GM21717 (cell line): ENCODE measurements around the gene ASRGL1.
"Not testable (repeated sequence)": the region's sequence is repeated elsewhere in the genome, so short reads cannot be mapped to it uniquely, and the experiment has no call there.

Experiments used
- ATAC-seq: cut with Tn5 transposase; IDR thresholded peaks from one replicate; pipeline ENCODE4 v1.9.1; 2021; ENCODE audit warnings: mild to moderate bottlenecking, moderate library complexity; ENCODE audit not compliant: unreplicated experiment

ASRGL1 gene

GRCh38 chr11:62352355-62353336, 15.4 kb downstream of the ASRGL1 start:
- no peak for ATAC-seq

DNA sequence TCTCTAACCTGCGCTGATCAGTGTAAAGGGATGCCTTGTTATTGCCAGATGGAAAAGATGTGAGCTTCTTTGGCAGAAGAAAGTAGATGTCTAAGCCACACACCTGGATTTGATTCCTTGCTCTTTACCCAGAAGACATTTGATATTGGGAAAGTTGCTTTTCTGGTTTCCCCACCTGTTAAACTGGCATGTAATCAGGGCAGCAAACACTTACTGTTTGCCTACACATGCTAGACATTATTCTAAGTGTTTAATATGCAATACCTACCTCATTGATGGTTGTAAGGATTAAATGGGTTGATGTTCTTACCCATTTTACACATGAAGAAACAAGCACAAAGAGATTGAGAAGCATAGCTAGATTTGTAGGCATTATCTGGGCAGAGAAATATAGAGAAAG, 16.6 kb downstream of the ASRGL1 start:
- ATAC-seq, result no peak

GRCh38 chr11:62358273-62358672, 21.0 kb downstream of the ASRGL1 start:
- ATAC-seq, result no peak

GRCh38 chr11:62359475-62359874, 22.2 kb downstream of the ASRGL1 start:
- no peak for ATAC-seq

GRCh38 chr11:62360685-62361084, 23.4 kb downstream of the ASRGL1 start:
- no peak for ATAC-seq

DNA sequence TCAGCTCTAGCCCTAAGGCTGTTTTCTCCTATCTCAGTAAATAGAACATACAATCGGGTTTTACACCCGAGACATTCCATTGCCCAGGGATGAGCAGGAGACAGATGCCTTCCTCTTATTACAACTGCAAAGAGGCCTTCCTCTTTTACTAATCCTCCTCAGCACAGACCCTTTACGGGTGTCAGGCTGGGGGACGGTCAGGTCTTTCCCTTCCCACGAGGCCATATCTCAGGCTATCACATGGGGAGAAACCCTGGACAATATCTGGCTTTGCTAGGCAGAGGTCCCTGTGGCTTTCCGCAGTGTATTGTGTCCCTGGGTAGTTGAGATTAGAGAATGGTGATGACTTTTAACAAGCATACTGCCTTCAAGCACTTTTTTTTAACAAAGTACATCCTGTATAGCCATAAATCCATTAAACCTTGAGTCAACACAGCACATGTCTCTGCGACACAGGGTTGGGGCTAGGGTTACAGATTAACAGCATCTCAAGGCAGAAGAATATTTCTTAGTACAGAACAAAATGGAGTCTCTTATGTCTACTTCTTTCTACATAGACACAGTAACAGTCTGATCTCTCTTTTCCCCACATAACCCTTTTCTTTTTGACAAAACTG, 31.7 kb downstream of the ASRGL1 start:
- ATAC-seq, result not testable (repeated sequence)

DNA sequence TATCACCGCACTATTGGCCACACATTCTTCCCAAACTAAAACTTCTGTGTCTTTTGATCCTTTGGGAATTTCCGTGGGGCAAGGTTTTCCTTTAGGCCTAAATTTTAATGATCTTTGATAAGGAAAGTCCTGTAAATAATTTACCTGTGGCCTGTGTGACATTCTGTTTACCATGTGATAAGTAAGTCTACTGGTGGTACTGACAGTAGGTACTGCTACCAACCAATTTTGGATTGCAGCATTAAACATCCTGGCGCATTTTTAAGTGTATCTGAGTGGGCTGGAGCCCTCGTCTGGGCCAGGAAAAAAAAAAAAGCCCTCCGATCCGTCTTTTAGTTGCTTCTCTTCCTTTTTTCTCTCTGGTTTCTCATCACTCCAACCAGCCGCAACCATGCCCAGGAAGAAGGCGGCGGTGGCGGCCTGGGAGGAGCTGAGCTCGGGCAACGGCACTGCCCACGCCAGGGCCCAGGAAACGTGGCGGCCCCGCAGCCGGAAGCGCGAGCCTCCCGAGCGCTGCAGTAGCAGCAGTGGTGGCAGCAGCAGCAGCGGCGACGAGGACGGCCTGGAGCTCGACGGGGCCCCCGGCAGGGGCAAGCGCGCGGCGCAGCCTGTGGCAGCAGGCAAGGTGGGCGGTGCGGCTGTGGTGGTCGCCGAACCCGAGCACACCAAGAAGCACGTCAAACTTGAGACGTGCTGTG, 33.6 kb downstream of the ASRGL1 start:
- no peak for ATAC-seq

DNA sequence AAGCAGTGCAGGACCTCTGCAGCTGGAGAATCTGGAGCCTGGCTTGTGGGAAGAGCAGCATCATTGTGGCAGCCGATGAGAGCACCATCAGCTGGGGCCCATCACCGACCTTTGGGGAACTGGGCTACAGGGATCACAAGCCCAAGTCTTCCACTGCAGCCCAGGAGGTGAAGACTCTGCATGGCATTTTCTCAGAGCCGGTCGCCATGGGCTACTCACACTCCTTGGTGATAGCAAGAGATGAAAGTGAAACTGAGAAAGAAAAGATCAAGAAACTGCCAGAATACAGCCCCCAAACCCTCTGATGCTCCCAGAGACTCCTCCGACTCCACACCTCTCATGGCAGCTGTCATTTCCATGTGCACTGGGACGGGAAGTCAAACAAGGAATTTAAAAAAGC, 35.6 kb downstream of the ASRGL1 start:
- no peak for ATAC-seq

DNA sequence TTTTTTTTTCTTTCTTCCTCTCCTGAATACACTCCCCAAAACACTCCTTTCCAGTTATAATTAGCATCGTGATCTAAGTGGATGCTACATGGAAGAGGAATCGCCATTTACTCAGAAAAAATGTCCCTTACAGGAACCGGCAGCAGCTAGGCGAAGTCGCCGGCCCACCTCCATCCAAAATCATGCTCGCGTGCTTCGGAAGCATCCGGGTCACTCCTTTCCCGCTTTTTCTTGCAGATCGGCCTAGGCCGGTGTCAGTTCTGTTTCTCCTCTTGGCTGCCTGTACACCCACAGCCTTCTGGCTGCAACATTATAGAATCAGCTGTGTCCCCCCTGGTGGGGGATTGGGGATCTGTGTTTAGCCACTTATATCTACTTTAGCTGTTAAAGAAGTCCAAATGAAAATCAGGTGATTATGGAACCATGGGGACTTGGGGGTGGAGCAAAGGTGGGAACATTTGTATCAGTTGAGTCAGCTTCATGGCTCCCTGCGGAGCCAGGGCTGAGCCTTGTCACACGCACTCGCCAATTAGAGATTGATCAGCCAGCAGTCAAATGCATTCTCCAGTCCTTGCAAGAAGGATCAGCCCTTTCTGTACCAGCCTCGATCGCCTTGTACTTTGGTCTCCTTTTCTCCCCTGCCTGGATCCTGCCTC, 36.3 kb downstream of the ASRGL1 start:
- ATAC-seq, result no peak

DNA sequence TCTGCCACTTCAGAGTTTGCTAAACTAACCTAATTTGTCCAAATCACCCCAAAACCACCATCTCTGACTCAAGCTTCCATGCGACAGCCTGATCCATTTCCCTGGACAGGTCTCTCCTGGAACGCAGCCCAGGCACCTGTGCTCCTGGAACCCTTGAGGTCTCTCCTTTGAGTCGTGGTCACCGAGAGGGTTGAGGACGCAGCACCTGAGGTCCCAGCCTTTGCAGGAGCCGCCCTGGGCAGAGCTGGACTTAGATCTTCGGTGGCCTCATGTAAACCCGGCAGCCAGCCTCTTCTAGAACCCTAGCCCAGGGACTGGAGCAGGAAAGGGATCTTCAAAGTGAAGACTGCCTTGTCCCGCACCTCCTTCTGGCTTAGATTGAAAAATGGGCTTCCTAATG, 37.6 kb downstream of the ASRGL1 start:
- ATAC-seq, result no peak

GRCh38 chr11:62378459-62379063, 41.3 kb downstream of the ASRGL1 start:
- ATAC-seq, result not testable (repeated sequence)

GRCh38 chr11:62379586-62379985, 42.3 kb downstream of the ASRGL1 start:
- ATAC-seq, result not testable (repeated sequence)

GRCh38 chr11:62380821-62381245, 43.6 kb downstream of the ASRGL1 start:
- not testable (repeated sequence) for ATAC-seq

- ATAC-seq, result no peak
Measured at GRCh38 chr11:62383822-62384221, 46.6 kb downstream of the ASRGL1 start.

- ATAC-seq, result not testable (repeated sequence)
Measured at GRCh38 chr11:62386083-62386482, 48.8 kb downstream of the ASRGL1 start.

GRCh38 chr11:62387381-62387780, 50.1 kb downstream of the ASRGL1 start:
- ATAC-seq, result no peak

GRCh38 chr11:62388999-62389398, 51.8 kb downstream of the ASRGL1 start:
- no peak for ATAC-seq

GRCh38 chr11:62390237-62390636, 53.0 kb downstream of the ASRGL1 start:
- ATAC-seq, result no peak

- ATAC-seq, result no peak
Measured at GRCh38 chr11:62390722-62391121, 53.5 kb downstream of the ASRGL1 start.

DNA sequence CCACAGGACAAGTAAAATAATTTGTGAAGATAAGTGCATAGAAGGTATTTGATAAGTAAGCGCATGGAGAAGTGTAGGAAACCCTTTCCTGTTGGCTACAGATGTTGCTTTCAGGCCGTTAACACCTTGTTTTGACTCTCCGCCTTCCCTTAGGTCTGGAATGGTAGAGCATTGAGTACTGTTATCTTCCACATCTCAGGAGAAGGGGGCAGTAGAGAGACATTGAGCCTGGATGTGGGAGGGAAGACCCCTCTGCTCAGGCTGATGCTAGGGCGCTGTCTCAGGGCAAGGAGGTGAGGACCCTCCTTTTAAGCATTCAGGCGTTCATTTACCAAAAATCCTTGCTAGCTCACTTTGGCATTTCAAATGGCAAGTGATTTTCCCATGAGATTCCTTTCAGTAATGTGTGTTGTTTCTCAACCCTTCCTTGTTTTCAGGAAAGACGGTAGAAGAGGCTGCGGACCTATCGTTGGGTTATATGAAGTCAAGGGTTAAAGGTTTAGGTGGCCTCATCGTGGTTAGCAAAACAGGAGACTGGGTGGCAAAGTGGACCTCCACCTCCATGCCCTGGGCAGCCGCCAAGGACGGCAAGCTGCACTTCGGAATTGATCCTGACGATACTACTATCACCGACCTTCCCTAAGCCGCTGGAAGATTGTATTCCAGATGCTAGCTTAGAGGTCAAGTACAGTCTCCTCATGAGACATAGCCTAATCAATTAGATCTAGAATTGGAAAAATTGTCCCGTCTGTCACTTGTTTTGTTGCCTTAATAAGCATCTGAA, 54.6 kb downstream of the ASRGL1 start:
- ATAC-seq, result no peak
